ENCODE data around the gene CEACAM7. TPM values are rescaled to one million over a fixed set of nuclear protein-coding genes. Genes with fewer than 3 reads are reported as not detected.

The CEACAM7 gene
- total and polyA plus RNA-seq, 5 donors from 2014 or later: not detected

GRCh38 chr19:41690801-41691065 is 2.7 kb upstream of the CEACAM7 start:
- H3K9me3 Mint-ChIP-seq: peaks cover 0 to 10% (median 0%) of the 10 kb centered on the region in 7 donors
- DNase-seq (no peak), ATAC-seq (ENCODE audit: low read depth in 2 of 2) (no peak)
- no peaks in the 10 kb centered on the region for H3K4me1 ChIP-seq (ENCODE audit: control insufficient read depth, insufficient read depth, low read length, poor library complexity, severe bottlenecking)
- H3K4me3 ChIP-seq (ENCODE audit: low read depth, low read length): no peak overlapping the region
- peaks cover 39% of the 10 kb centered on the region for H3K27me3 Mint-ChIP-seq
- H3K4me1 Mint-ChIP-seq: peaks cover 0 to 3% (median 1%) of the 10 kb centered on the region in 4 donors
- no peaks in the 10 kb centered on the region for H3K36me3 Mint-ChIP-seq
- H3K27ac ChIP-seq (ENCODE audit: insufficient read depth, low read length, poor library complexity, severe bottlenecking): no peak overlapping the region
- no peaks in the 10 kb centered on the region for H3K27me3 ChIP-seq (ENCODE audit: control insufficient read depth, insufficient read depth, low read length)
- H3K4me3 Mint-ChIP-seq: no peak overlapping the region
- H3K9me3 ChIP-seq (ENCODE audit: control insufficient read depth in 2 of 2, low read length in 2 of 2): peaks cover 0 to 7% of the 10 kb centered on the region in 2 experiments
- H3K27ac Mint-ChIP-seq: peak overlapping the region in 1 of 3 donors; percentile 52
- H3K36me3 ChIP-seq (ENCODE audit: control insufficient read depth, insufficient read depth, low read length): no peaks in the 10 kb centered on the region

- ATAC-seq (ENCODE audit: low read depth in 2 of 2) (no peak), DNase-seq (no peak)
- no peaks in the 10 kb centered on the region for H3K36me3 ChIP-seq (ENCODE audit: control insufficient read depth, insufficient read depth, low read length)
- Mint-ChIP-seq H3K27me3 (peaks cover 39% of the 10 kb centered on the region), H3K4me1 (peaks cover 0 to 3% (median 1%) of the 10 kb centered on the region in 4 donors), H3K36me3 (no peaks in the 10 kb centered on the region), H3K4me3 (no peak overlapping the region), H3K27ac (peak overlapping the region in 1 of 3 donors; percentile 63), H3K9me3 (peaks cover 0 to 10% (median 0%) of the 10 kb centered on the region in 7 donors)
- no peak overlapping the region for H3K27ac ChIP-seq (ENCODE audit: insufficient read depth, low read length, poor library complexity, severe bottlenecking)
- peaks cover 2% of the 10 kb centered on the region for H3K27me3 ChIP-seq (ENCODE audit: control insufficient read depth, insufficient read depth, low read length)
- no peak overlapping the region for H3K4me3 ChIP-seq (ENCODE audit: low read depth, low read length)
- H3K9me3 ChIP-seq (ENCODE audit: control insufficient read depth in 2 of 2, low read length in 2 of 2): peaks cover 0 to 7% of the 10 kb centered on the region in 2 experiments
- no peaks in the 10 kb centered on the region for H3K4me1 ChIP-seq (ENCODE audit: control insufficient read depth, insufficient read depth, low read length, poor library complexity, severe bottlenecking)
Observed at GRCh38 chr19:41689993-41690800, 2.1 kb upstream of the CEACAM7 start.

GRCh38 chr19:41688687-41689086 is 617 bp upstream of the CEACAM7 start:
- H3K27me3 Mint-ChIP-seq: peaks cover 40% of the 10 kb centered on the region
- peaks cover 0 to 3% (median 1%) of the 10 kb centered on the region in 4 donors for H3K4me1 Mint-ChIP-seq
- no peak overlapping the region for H3K4me3 ChIP-seq (ENCODE audit: low read depth, low read length)
- no peaks in the 10 kb centered on the region for H3K36me3 ChIP-seq (ENCODE audit: control insufficient read depth, insufficient read depth, low read length)
- no peak overlapping the region for H3K27ac ChIP-seq (ENCODE audit: insufficient read depth, low read length, poor library complexity, severe bottlenecking)
- no peak overlapping the region for H3K27ac Mint-ChIP-seq
- H3K9me3 ChIP-seq (ENCODE audit: control insufficient read depth in 2 of 2, low read length in 2 of 2): peaks cover 0 to 7% of the 10 kb centered on the region in 2 experiments
- H3K36me3 Mint-ChIP-seq: no peaks in the 10 kb centered on the region
- peaks cover 0 to 10% (median 0%) of the 10 kb centered on the region in 7 donors for H3K9me3 Mint-ChIP-seq
- H3K27me3 ChIP-seq (ENCODE audit: control insufficient read depth, insufficient read depth, low read length): peaks cover 2% of the 10 kb centered on the region
- no peaks in the 10 kb centered on the region for H3K4me1 ChIP-seq (ENCODE audit: control insufficient read depth, insufficient read depth, low read length, poor library complexity, severe bottlenecking)
- DNase-seq: no peak
- ATAC-seq (ENCODE audit: low read depth in 2 of 2): no peak
- H3K4me3 Mint-ChIP-seq: no peak overlapping the region

GRCh38 chr19:41687419-41687818 is 651 bp downstream of the CEACAM7 start:
- ATAC-seq (ENCODE audit: low read depth in 2 of 2) (no peak), DNase-seq (no peak)
- peaks cover 0 to 2% (median 0%) of the 10 kb centered on the region in 7 donors for H3K9me3 Mint-ChIP-seq
- no peak overlapping the region for H3K4me3 Mint-ChIP-seq
- H3K4me3 ChIP-seq (ENCODE audit: low read depth, low read length): no peak overlapping the region
- peaks cover 0 to 3% of the 10 kb centered on the region in 2 experiments for H3K9me3 ChIP-seq (ENCODE audit: control insufficient read depth in 2 of 2, low read length in 2 of 2)
- peaks cover 36% of the 10 kb centered on the region for H3K27me3 Mint-ChIP-seq
- no peak overlapping the region for H3K27ac ChIP-seq (ENCODE audit: insufficient read depth, low read length, poor library complexity, severe bottlenecking)
- H3K27ac Mint-ChIP-seq: no peak overlapping the region
- peaks cover 2% of the 10 kb centered on the region for H3K27me3 ChIP-seq (ENCODE audit: control insufficient read depth, insufficient read depth, low read length)
- H3K36me3 ChIP-seq (ENCODE audit: control insufficient read depth, insufficient read depth, low read length): no peaks in the 10 kb centered on the region
- no peaks in the 10 kb centered on the region for H3K4me1 ChIP-seq (ENCODE audit: control insufficient read depth, insufficient read depth, low read length, poor library complexity, severe bottlenecking)
- no peaks in the 10 kb centered on the region for H3K36me3 Mint-ChIP-seq
- H3K4me1 Mint-ChIP-seq: peaks cover 0 to 3% (median 1%) of the 10 kb centered on the region in 4 donors

- H3K36me3 ChIP-seq (ENCODE audit: control insufficient read depth, insufficient read depth, low read length): no peaks in the 10 kb centered on the region
- H3K27me3 Mint-ChIP-seq: peaks cover 43% of the 10 kb centered on the region
- H3K27ac ChIP-seq (ENCODE audit: insufficient read depth, low read length, poor library complexity, severe bottlenecking): no peak overlapping the region
- ATAC-seq (ENCODE audit: low read depth in 2 of 2): no peak
- H3K9me3 ChIP-seq (ENCODE audit: control insufficient read depth in 2 of 2, low read length in 2 of 2): no peaks in the 10 kb centered on the region
- H3K4me3 Mint-ChIP-seq: no peak overlapping the region
- H3K4me3 ChIP-seq (ENCODE audit: low read depth, low read length): no peak overlapping the region
- no peaks in the 10 kb centered on the region for H3K36me3 Mint-ChIP-seq
- no peak for DNase-seq
- H3K4me1 Mint-ChIP-seq: no peaks in the 10 kb centered on the region
- no peak overlapping the region for H3K27ac Mint-ChIP-seq
- peaks cover 0 to 2% (median 0%) of the 10 kb centered on the region in 7 donors for H3K9me3 Mint-ChIP-seq
- no peaks in the 10 kb centered on the region for H3K4me1 ChIP-seq (ENCODE audit: control insufficient read depth, insufficient read depth, low read length, poor library complexity, severe bottlenecking)
- H3K27me3 ChIP-seq (ENCODE audit: control insufficient read depth, insufficient read depth, low read length): peaks cover 6% of the 10 kb centered on the region
Observed at GRCh38 chr19:41682437-41682836, 5.6 kb downstream of the CEACAM7 start.

- ATAC-seq (ENCODE audit: low read depth in 2 of 2) (no peak), DNase-seq (no peak)
- Histone ChIP-seq H3K27me3 (ENCODE audit: control insufficient read depth, insufficient read depth, low read length) (peaks cover 33% of the 10 kb centered on the region), H3K36me3 (ENCODE audit: control insufficient read depth, insufficient read depth, low read length) (no peaks in the 10 kb centered on the region), H3K4me1 (ENCODE audit: control insufficient read depth, insufficient read depth, low read length, poor library complexity, severe bottlenecking) (no peaks in the 10 kb centered on the region), H3K4me3 (ENCODE audit: low read depth, low read length) (no peak overlapping the region), H3K27ac (ENCODE audit: insufficient read depth, low read length, poor library complexity, severe bottlenecking) (no peak overlapping the region), H3K9me3 (ENCODE audit: control insufficient read depth in 2 of 2, low read length in 2 of 2) (peaks cover 0 to 10% of the 10 kb centered on the region in 2 experiments)
- H3K4me1 Mint-ChIP-seq: no peaks in the 10 kb centered on the region
- H3K36me3 Mint-ChIP-seq: no peaks in the 10 kb centered on the region
- H3K27me3 Mint-ChIP-seq: peaks cover 48% of the 10 kb centered on the region
- peaks cover 0 to 13% (median 5%) of the 10 kb centered on the region in 7 donors for H3K9me3 Mint-ChIP-seq
- no peak overlapping the region for H3K4me3 Mint-ChIP-seq
- no peak overlapping the region for H3K27ac Mint-ChIP-seq
Observed at GRCh38 chr19:41671486-41671885, 16.6 kb downstream of the CEACAM7 start.

GRCh38 chr19:41670755-41671154 is 17.3 kb downstream of the CEACAM7 start:
- no peaks in the 10 kb centered on the region for H3K36me3 Mint-ChIP-seq
- H3K36me3 ChIP-seq (ENCODE audit: control insufficient read depth, insufficient read depth, low read length): no peaks in the 10 kb centered on the region
- no peak overlapping the region for H3K27ac ChIP-seq (ENCODE audit: insufficient read depth, low read length, poor library complexity, severe bottlenecking)
- no peak overlapping the region for H3K4me3 ChIP-seq (ENCODE audit: low read depth, low read length)
- no peak for DNase-seq
- H3K4me3 Mint-ChIP-seq: no peak overlapping the region
- no peaks in the 10 kb centered on the region for H3K4me1 ChIP-seq (ENCODE audit: control insufficient read depth, insufficient read depth, low read length, poor library complexity, severe bottlenecking)
- peaks cover 48% of the 10 kb centered on the region for H3K27me3 Mint-ChIP-seq
- peaks cover 0 to 16% (median 8%) of the 10 kb centered on the region in 7 donors for H3K9me3 Mint-ChIP-seq
- H3K27ac Mint-ChIP-seq: no peak overlapping the region
- no peaks in the 10 kb centered on the region for H3K4me1 Mint-ChIP-seq
- ATAC-seq (ENCODE audit: low read depth in 2 of 2): no peak
- peaks cover 26% of the 10 kb centered on the region for H3K27me3 ChIP-seq (ENCODE audit: control insufficient read depth, insufficient read depth, low read length)
- peaks cover 7 to 17% of the 10 kb centered on the region in 2 experiments for H3K9me3 ChIP-seq (ENCODE audit: control insufficient read depth in 2 of 2, low read length in 2 of 2)

GRCh38 chr19:41668315-41668714 is 19.8 kb downstream of the CEACAM7 start:
- H3K9me3 Mint-ChIP-seq: peaks cover 3 to 36% (median 19%) of the 10 kb centered on the region in 7 donors
- H3K4me1 Mint-ChIP-seq: no peaks in the 10 kb centered on the region

More at GRCh38 chr19:41668315-41668714, 19.8 kb downstream of the CEACAM7 start:
- Mint-ChIP-seq H3K27me3 (peaks cover 30% of the 10 kb centered on the region), H3K27ac (no peak overlapping the region), H3K4me3 (no peak overlapping the region), H3K36me3 (no peaks in the 10 kb centered on the region)
- Histone ChIP-seq H3K27ac (ENCODE audit: insufficient read depth, low read length, poor library complexity, severe bottlenecking) (no peak overlapping the region), H3K36me3 (ENCODE audit: control insufficient read depth, insufficient read depth, low read length) (no peaks in the 10 kb centered on the region), H3K4me3 (ENCODE audit: low read depth, low read length) (no peak overlapping the region), H3K27me3 (ENCODE audit: control insufficient read depth, insufficient read depth, low read length) (peaks cover 10% of the 10 kb centered on the region), H3K4me1 (ENCODE audit: control insufficient read depth, insufficient read depth, low read length, poor library complexity, severe bottlenecking) (no peaks in the 10 kb centered on the region), H3K9me3 (ENCODE audit: control insufficient read depth in 2 of 2, low read length in 2 of 2) (peaks cover 12 to 21% of the 10 kb centered on the region in 2 experiments)
- DNase-seq: no peak
- no peak for ATAC-seq (ENCODE audit: low read depth in 2 of 2)
